Measurements from ENCODE around the gene WDR54. TPM values are rescaled to one million over a fixed set of nuclear protein-coding genes. Genes with fewer than 3 reads are reported as not detected.

Gene WDR54
- total and polyA plus RNA-seq, 10 of the 15 experiments (the other 5 are each of a cell fraction or from before 2014, with no cell fraction given) = 38.2 to 116 (median 89.1) TPM

DNA sequence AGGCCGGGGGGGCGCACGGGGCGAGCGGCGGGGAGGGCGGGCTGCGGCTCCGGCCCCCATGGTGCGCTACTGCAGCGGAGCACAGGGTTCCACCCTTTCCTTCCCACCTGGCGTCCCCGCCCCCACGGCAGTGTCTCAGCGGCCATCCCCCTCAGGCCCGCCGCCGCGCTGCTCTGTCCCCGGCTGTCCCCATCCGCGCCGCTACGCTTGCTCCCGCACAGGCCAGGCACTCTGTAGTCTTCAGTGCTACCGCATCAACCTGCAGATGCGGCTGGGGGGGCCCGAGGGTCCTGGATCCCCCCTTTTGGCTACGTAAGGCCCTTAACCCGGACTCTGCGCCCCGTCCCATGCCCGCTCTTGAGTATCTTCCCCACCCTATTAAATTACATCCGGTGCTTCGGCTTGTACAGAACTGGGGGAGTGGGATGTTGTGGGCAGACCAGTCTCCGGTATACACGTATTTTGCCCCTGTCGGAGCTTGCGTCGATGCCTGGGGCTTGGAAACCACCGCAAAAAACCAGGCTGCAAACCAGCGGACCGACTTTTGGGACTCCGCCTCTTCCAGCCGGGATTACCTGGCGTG, 36.1 kb downstream of the WDR54 start (continued):
- TF ChIP-seq, protein P1, sequence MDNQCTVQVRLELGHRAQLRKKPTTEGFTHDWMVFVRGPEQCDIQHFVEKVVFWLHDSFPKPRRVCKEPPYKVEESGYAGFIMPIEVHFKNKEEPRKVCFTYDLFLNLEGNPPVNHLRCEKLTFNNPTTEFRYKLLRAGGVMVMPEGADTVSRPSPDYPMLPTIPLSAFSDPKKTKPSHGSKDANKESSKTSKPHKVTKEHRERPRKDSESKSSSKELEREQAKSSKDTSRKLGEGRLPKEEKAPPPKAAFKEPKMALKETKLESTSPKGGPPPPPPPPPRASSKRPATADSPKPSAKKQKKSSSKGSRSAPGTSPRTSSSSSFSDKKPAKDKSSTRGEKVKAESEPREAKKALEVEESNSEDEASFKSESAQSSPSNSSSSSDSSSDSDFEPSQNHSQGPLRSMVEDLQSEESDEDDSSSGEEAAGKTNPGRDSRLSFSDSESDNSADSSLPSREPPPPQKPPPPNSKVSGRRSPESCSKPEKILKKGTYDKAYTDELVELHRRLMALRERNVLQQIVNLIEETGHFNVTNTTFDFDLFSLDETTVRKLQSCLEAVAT (IDR thresholded peaks at IDR 0.05) = peak; percentile 73
- TF ChIP-seq JUND (IDR thresholded peaks at IDR 0.05; ENCODE audit: low read depth, low read length) = no peak
- 0 out of 2 replicates have a peak, but pooled peaks have one; percentile 75 for TF ChIP-seq STAT1 (conservative IDR thresholded peaks at IDR 0.05)
- TF ChIP-seq KDM1A (IDR thresholded peaks at IDR 0.05; ENCODE audit: borderline replicate concordance) = no peak
- 0 out of 2 replicates have a peak, but pooled peaks have one; percentile 50 for TF ChIP-seq PML (IDR thresholded peaks at IDR 0.05; ENCODE audit: low read length)
- peak; percentile 49; the same call in 1 of the 2 replicates for TF ChIP-seq ZSCAN29 (IDR thresholded peaks at IDR 0.05)
- TF ChIP-seq, protein P2, sequence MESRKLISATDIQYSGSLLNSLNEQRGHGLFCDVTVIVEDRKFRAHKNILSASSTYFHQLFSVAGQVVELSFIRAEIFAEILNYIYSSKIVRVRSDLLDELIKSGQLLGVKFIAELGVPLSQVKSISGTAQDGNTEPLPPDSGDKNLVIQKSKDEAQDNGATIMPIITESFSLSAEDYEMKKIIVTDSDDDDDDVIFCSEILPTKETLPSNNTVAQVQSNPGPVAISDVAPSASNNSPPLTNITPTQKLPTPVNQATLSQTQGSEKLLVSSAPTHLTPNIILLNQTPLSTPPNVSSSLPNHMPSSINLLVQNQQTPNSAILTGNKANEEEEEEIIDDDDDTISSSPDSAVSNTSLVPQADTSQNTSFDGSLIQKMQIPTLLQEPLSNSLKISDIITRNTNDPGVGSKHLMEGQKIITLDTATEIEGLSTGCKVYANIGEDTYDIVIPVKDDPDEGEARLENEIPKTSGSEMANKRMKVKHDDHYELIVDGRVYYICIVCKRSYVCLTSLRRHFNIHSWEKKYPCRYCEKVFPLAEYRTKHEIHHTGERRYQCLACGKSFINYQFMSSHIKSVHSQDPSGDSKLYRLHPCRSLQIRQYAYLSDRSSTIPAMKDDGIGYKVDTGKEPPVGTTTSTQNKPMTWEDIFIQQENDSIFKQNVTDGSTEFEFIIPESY (IDR thresholded peaks at IDR 0.05) = no peak
- no peak for TF ChIP-seq CHD1 (IDR thresholded peaks at IDR 0.05; ENCODE audit: low read depth, low read length)
- TF ChIP-seq CBFB (IDR thresholded peaks at IDR 0.05; ENCODE audit: low read depth) = peak; percentile 52; the same call in 1 of the 2 replicates
- TF ChIP-seq, protein P3, sequence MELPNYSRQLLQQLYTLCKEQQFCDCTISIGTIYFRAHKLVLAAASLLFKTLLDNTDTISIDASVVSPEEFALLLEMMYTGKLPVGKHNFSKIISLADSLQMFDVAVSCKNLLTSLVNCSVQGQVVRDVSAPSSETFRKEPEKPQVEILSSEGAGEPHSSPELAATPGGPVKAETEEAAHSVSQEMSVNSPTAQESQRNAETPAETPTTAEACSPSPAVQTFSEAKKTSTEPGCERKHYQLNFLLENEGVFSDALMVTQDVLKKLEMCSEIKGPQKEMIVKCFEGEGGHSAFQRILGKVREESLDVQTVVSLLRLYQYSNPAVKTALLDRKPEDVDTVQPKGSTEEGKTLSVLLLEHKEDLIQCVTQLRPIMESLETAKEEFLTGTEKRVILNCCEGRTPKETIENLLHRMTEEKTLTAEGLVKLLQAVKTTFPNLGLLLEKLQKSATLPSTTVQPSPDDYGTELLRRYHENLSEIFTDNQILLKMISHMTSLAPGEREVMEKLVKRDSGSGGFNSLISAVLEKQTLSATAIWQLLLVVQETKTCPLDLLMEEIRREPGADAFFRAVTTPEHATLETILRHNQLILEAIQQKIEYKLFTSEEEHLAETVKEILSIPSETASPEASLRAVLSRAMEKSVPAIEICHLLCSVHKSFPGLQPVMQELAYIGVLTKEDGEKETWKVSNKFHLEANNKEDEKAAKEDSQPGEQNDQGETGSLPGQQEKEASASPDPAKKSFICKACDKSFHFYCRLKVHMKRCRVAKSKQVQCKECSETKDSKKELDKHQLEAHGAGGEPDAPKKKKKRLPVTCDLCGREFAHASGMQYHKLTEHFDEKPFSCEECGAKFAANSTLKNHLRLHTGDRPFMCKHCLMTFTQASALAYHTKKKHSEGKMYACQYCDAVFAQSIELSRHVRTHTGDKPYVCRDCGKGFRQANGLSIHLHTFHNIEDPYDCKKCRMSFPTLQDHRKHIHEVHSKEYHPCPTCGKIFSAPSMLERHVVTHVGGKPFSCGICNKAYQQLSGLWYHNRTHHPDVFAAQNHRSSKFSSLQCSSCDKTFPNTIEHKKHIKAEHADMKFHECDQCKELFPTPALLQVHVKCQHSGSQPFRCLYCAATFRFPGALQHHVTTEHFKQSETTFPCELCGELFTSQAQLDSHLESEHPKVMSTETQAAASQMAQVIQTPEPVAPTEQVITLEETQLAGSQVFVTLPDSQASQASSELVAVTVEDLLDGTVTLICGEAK (IDR thresholded peaks at IDR 0.05; ENCODE audit: borderline replicate concordance) = peak; percentile 69; the same call in 1 of the 2 replicates
- no peak for TF ChIP-seq ZZZ3 (IDR thresholded peaks at IDR 0.05; ENCODE audit: control insufficient read depth, insufficient read length, low read depth)
- TF ChIP-seq, protein P4, sequence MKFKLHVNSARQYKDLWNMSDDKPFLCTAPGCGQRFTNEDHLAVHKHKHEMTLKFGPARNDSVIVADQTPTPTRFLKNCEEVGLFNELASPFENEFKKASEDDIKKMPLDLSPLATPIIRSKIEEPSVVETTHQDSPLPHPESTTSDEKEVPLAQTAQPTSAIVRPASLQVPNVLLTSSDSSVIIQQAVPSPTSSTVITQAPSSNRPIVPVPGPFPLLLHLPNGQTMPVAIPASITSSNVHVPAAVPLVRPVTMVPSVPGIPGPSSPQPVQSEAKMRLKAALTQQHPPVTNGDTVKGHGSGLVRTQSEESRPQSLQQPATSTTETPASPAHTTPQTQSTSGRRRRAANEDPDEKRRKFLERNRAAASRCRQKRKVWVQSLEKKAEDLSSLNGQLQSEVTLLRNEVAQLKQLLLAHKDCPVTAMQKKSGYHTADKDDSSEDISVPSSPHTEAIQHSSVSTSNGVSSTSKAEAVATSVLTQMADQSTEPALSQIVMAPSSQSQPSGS (IDR thresholded peaks at IDR 0.05; ENCODE audit: low read length) = no peak
- no peak for TF ChIP-seq MYB (IDR thresholded peaks at IDR 0.05; ENCODE audit: borderline replicate concordance, low read depth, low read length)
- peak; percentile 93 for TF ChIP-seq EED (IDR thresholded peaks at IDR 0.05; ENCODE audit: low read depth)
- no peak for TF ChIP-seq KAT2A (conservative IDR thresholded peaks at IDR 0.05; ENCODE audit: control insufficient read depth, low read depth, low read length)
- TF ChIP-seq CREB1 (IDR thresholded peaks at IDR 0.05; ENCODE audit: low read depth) = no peak
- TF ChIP-seq NR2C1 (IDR thresholded peaks at IDR 0.05) = peak; percentile 88
- TF ChIP-seq RBBP5 (conservative IDR thresholded peaks at IDR 0.05) = no peak
- TF ChIP-seq ZNF622 (IDR thresholded peaks at IDR 0.05) = no peak
- no peak for TF ChIP-seq RAD21 (IDR thresholded peaks at IDR 0.05; ENCODE audit: insufficient read depth, low read depth, low read length)
- no peak for TF ChIP-seq YBX1 (IDR thresholded peaks at IDR 0.05)
- TF ChIP-seq, protein P5, sequence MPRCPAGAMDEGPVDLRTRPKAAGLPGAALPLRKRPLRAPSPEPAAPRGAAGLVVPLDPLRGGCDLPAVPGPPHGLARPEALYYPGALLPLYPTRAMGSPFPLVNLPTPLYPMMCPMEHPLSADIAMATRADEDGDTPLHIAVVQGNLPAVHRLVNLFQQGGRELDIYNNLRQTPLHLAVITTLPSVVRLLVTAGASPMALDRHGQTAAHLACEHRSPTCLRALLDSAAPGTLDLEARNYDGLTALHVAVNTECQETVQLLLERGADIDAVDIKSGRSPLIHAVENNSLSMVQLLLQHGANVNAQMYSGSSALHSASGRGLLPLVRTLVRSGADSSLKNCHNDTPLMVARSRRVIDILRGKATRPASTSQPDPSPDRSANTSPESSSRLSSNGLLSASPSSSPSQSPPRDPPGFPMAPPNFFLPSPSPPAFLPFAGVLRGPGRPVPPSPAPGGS (IDR thresholded peaks at IDR 0.05; ENCODE audit: borderline replicate concordance, insufficient read depth, low read depth, low read length, poor library complexity, severe bottlenecking) = no peak

Data from GM12878 (cell line).